ENCODE data around the gene GZMM. TPM values are rescaled to one million over a fixed set of nuclear protein-coding genes. Genes with fewer than 3 reads are reported as not detected.

The GZMM gene
- total and polyA plus RNA-seq, 8 donors = 0.28 to 0.38 (median 0.34) TPM; not detected in 2

GRCh38 chr19:507286-508203, 36.3 kb upstream of the GZMM start, which contains the start of gene TPGS1:
Gene TPGS1, plus strand, starts transcription at chr19:507497. Its CDS starts 10 bp downstream, at chr19:507507.
- H3K27me3 ChIP-seq = no peaks in the 10 kb centered on the region
- FAIRE-seq = no peak
- TF ChIP-seq, protein P1, sequence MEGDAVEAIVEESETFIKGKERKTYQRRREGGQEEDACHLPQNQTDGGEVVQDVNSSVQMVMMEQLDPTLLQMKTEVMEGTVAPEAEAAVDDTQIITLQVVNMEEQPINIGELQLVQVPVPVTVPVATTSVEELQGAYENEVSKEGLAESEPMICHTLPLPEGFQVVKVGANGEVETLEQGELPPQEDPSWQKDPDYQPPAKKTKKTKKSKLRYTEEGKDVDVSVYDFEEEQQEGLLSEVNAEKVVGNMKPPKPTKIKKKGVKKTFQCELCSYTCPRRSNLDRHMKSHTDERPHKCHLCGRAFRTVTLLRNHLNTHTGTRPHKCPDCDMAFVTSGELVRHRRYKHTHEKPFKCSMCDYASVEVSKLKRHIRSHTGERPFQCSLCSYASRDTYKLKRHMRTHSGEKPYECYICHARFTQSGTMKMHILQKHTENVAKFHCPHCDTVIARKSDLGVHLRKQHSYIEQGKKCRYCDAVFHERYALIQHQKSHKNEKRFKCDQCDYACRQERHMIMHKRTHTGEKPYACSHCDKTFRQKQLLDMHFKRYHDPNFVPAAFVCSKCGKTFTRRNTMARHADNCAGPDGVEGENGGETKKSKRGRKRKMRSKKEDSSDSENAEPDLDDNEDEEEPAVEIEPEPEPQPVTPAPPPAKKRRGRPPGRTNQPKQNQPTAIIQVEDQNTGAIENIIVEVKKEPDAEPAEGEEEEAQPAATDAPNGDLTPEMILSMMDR (IDR thresholded peaks at IDR 0.05) = no peak
- H3K4me1 ChIP-seq = peaks cover 4 to 9% (median 4%) of the 10 kb centered on the region in 3 donors
- no peaks in the 10 kb centered on the region for H3K9me3 ChIP-seq
- peak within 1 kb of the TSS; percentile 78 to 93 (median 86) for H3K27ac ChIP-seq
- WGBS, 2 donors = 0 to 1% methylated on average over 72 to 81 of the region's 81 CpGs
- H3K36me3 ChIP-seq = no peaks in the 10 kb centered on the region
- ATAC-seq = peak; percentile 86 to 90 (median 88)
- peak; percentile 59 to 97 (median 78) for DNase-seq
- peak within 1 kb of the TSS; percentile 71 to 100 (median 98) for H3K4me3 ChIP-seq
- intact Hi-C loops (cut with DNase I) = no loop called here

GRCh38 chr19:508204-509150, 35.4 kb upstream of the GZMM start:
- TF ChIP-seq, protein P1 (IDR thresholded peaks at IDR 0.05) = no peak
- H3K36me3 ChIP-seq = no peaks in the 10 kb centered on the region
- H3K27ac ChIP-seq = no peak overlapping the region
- H3K9me3 ChIP-seq = no peaks in the 10 kb centered on the region
- H3K4me3 ChIP-seq = peak overlapping the region; percentile 71 to 100 (median 98)
- WGBS, 2 donors = 52 to 56% methylated on average over 32 of the region's 32 CpGs
- intact Hi-C loops (cut with DNase I) = no loop called here
- FAIRE-seq = no peak
- no peak for ATAC-seq
- peaks cover 4 to 9% (median 4%) of the 10 kb centered on the region in 3 donors for H3K4me1 ChIP-seq
- no peaks in the 10 kb centered on the region for H3K27me3 ChIP-seq
- DNase-seq = peak in 3 of 6 donors; percentile 29 to 67 (median 50)

GRCh38 chr19:510606-511100, 33.2 kb upstream of the GZMM start:
- intact Hi-C loops (cut with DNase I) = no loop called here
- TF ChIP-seq, protein P1 (IDR thresholded peaks at IDR 0.05) = peak; percentile 75 to 96 (median 94)
- WGBS, 2 donors = 21 to 25% methylated on average over 21 of the region's 21 CpGs
- no peaks in the 10 kb centered on the region for H3K9me3 ChIP-seq
- H3K4me1 ChIP-seq = peaks cover 4 to 9% (median 4%) of the 10 kb centered on the region in 3 donors
- H3K36me3 ChIP-seq = no peaks in the 10 kb centered on the region
- no peaks in the 10 kb centered on the region for H3K27me3 ChIP-seq
- no peak overlapping the region for H3K4me3 ChIP-seq
- ATAC-seq = peak in 3 of 4 donors; percentile 5 to 8 (median 6)
- peak; percentile 60 to 88 (median 78) for DNase-seq
- peak overlapping the region in 3 of 4 donors; percentile 3 to 48 (median 11) for H3K27ac ChIP-seq
- no peak for FAIRE-seq

- Histone ChIP-seq H3K9me3 (no peaks in the 10 kb centered on the region), H3K4me1 (peaks cover 2 to 9% (median 3%) of the 10 kb centered on the region in 3 donors), H3K27me3 (no peaks in the 10 kb centered on the region), H3K4me3 (no peak overlapping the region), H3K36me3 (no peaks in the 10 kb centered on the region), H3K27ac (peak overlapping the region in 3 of 4 donors; percentile 3 to 48 (median 11))
- intact Hi-C loops (cut with DNase I) = no loop called here
- no peak for ATAC-seq
- DNase-seq = peak in 3 of 6 donors; percentile 38 to 70 (median 46)
- WGBS, 2 donors = 69 to 70% methylated on average over 30 of the region's 30 CpGs
- TF ChIP-seq, protein P1 (IDR thresholded peaks at IDR 0.05) = no peak
- FAIRE-seq = no peak
These were observed 32.6 kb upstream of the GZMM start for GRCh38 chr19:511101-511851.
